ENCODE measurements around the gene DCTN1. TPM values are rescaled to one million over a fixed set of nuclear protein-coding genes. Genes with fewer than 3 reads are reported as not detected.
A peak's percentile ranks its signal among the peaks of the same experiment; 100 is the strongest.

DCTN1 gene
- total RNA-seq, 2 donors from 2014 or later = 93.9 to 294 TPM

DNA sequence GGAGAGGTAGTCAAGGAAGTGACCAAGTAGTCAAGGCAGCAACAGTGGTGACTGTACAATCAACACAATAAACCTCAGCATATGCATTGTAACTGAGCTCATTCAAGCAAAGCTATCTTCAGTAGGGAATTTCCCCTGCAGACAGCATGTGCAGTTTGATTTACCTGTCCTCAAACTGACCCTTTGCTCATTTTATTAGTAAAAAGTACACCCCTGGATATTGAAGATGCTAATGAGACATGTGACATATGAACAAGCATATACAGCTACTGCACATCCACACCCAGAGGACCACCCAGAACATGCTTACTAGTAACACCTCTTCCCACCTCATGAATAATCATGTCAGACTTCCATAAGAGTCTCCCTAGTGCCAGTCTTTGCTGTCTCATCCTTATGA is 25.9 kb upstream of the DCTN1 start:
- H3K27me3 ChIP-seq (replicated peaks; ENCODE audit: insufficient read depth) = no peaks in the 10 kb centered on the region
- H3K27ac ChIP-seq = no peak overlapping the region
- no peaks in the 10 kb centered on the region for H3K36me3 ChIP-seq
- no peaks in the 10 kb centered on the region for H3K9me3 ChIP-seq
- no peaks in the 10 kb centered on the region for H3K4me1 ChIP-seq (replicated peaks)
- H3K4me3 ChIP-seq = no peak overlapping the region
- intact Hi-C loops (cut with DNase I) = no loop called here
- TF ChIP-seq, protein P1, sequence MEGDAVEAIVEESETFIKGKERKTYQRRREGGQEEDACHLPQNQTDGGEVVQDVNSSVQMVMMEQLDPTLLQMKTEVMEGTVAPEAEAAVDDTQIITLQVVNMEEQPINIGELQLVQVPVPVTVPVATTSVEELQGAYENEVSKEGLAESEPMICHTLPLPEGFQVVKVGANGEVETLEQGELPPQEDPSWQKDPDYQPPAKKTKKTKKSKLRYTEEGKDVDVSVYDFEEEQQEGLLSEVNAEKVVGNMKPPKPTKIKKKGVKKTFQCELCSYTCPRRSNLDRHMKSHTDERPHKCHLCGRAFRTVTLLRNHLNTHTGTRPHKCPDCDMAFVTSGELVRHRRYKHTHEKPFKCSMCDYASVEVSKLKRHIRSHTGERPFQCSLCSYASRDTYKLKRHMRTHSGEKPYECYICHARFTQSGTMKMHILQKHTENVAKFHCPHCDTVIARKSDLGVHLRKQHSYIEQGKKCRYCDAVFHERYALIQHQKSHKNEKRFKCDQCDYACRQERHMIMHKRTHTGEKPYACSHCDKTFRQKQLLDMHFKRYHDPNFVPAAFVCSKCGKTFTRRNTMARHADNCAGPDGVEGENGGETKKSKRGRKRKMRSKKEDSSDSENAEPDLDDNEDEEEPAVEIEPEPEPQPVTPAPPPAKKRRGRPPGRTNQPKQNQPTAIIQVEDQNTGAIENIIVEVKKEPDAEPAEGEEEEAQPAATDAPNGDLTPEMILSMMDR (IDR thresholded peaks at IDR 0.05) = no peak
- TF ChIP-seq POLR2A (IDR thresholded peaks at IDR 0.05) (no peak), POLR2AphosphoS5 (IDR thresholded peaks at IDR 0.05) (no peak)
- no peak for DNase-seq (ENCODE audit: low spot score)

- DNase-seq (ENCODE audit: low spot score) = no peak
Measured at GRCh38 chr2:74401891-74402290, 21.8 kb upstream of the DCTN1 start.

DNA sequence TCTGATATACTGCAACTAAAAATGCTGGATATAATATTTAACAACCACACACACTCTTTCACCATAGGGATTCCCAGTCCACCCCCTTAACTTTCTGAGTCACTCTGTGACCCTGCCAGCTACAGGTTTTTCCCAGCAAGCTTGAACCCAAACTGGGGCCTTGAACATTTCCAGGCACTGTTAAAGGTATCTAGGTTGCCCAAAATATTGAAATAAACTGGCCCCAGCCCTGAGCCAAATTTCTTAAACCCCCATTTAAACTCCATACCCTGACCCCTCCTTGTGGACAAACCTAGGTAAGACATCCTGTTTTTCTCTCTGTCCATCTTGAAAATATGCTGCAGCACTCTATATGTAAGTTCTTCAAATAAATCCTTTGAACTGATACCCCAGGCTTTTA is 19.7 kb upstream of the DCTN1 start:
- intact Hi-C loops (cut with DNase I) = no loop called here
- TF ChIP-seq, protein P1 (IDR thresholded peaks at IDR 0.05) = peak in 2 of 4 experiments; percentile 18 to 23
- TF ChIP-seq POLR2AphosphoS5 (IDR thresholded peaks at IDR 0.05) = no peak
- no peaks in the 10 kb centered on the region for H3K4me1 ChIP-seq (replicated peaks)
- H3K4me3 ChIP-seq = no peak overlapping the region
- no peaks in the 10 kb centered on the region for H3K27me3 ChIP-seq (replicated peaks; ENCODE audit: insufficient read depth)
- no peak overlapping the region for H3K27ac ChIP-seq
- no peaks in the 10 kb centered on the region for H3K36me3 ChIP-seq
- no peaks in the 10 kb centered on the region for H3K9me3 ChIP-seq
- no peak for DNase-seq (ENCODE audit: low spot score)

More at GRCh38 chr2:74401891-74402290, 21.8 kb upstream of the DCTN1 start:
- Histone ChIP-seq H3K9me3 (no peaks in the 10 kb centered on the region), H3K4me3 (no peak overlapping the region), H3K27ac (no peak overlapping the region), H3K36me3 (no peaks in the 10 kb centered on the region), H3K27me3 (replicated peaks; ENCODE audit: insufficient read depth) (no peaks in the 10 kb centered on the region), H3K4me1 (replicated peaks) (no peaks in the 10 kb centered on the region)
- intact Hi-C loops (cut with DNase I) = no loop called here
- TF ChIP-seq, protein P1 (IDR thresholded peaks at IDR 0.05) = no peak
- WGBS = 66% methylated on average over 2 of the region's 2 CpGs

DNA sequence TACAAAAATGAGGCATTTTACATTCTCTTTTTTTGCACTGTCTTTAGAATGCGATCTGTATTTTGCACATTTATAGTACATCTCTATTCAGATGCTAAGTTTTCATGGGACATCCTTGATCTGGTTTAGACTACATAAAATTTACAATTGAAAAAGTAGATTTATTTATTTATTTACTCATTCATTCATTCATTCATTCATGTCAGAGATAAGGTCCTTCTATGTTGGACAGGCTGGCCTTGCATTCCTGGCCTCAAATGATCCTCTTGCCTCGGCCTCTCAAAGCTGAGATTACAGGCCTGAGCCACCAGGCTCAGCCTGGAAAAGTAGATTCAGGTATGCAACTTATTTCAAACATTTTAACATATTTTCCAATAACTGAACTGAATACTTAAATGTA is 16.0 kb upstream of the DCTN1 start:
- no peak for DNase-seq (ENCODE audit: low spot score)
- no peaks in the 10 kb centered on the region for H3K36me3 ChIP-seq
- H3K4me3 ChIP-seq = no peak overlapping the region
- H3K4me1 ChIP-seq (replicated peaks) = no peaks in the 10 kb centered on the region
- no peak overlapping the region for H3K27ac ChIP-seq
- 96% methylated on average over 2 of the region's 2 CpGs for WGBS
- intact Hi-C loops (cut with DNase I) = no loop called here
- no peaks in the 10 kb centered on the region for H3K27me3 ChIP-seq (replicated peaks; ENCODE audit: insufficient read depth)
- TF ChIP-seq POLR2AphosphoS5 (IDR thresholded peaks at IDR 0.05) (no peak), POLR2A (IDR thresholded peaks at IDR 0.05) (no peak)
- TF ChIP-seq, protein P1 (IDR thresholded peaks at IDR 0.05) = no peak
- H3K9me3 ChIP-seq = no peaks in the 10 kb centered on the region

GRCh38 chr2:74393525-74393924 is 13.4 kb upstream of the DCTN1 start:
- no peaks in the 10 kb centered on the region for H3K9me3 ChIP-seq
- H3K4me1 ChIP-seq (replicated peaks) = peaks cover 6% of the 10 kb centered on the region
- no peaks in the 10 kb centered on the region for H3K36me3 ChIP-seq
- H3K4me3 ChIP-seq = no peak overlapping the region
- WGBS = 80% methylated on average over 1 of the region's 1 CpG
- intact Hi-C loops (cut with DNase I) = loop anchor here (2.0 kb wide), 1 partner anchor 27 kb away; the partner anchor contains the start of genes C2orf81 and WDR54
- DNase-seq (ENCODE audit: low spot score) = no peak
- TF ChIP-seq POLR2AphosphoS5 (IDR thresholded peaks at IDR 0.05) = no peak
- TF ChIP-seq, protein P1 (IDR thresholded peaks at IDR 0.05) = no peak
- no peak overlapping the region for H3K27ac ChIP-seq
- no peaks in the 10 kb centered on the region for H3K27me3 ChIP-seq (replicated peaks; ENCODE audit: insufficient read depth)
